Measurements from ENCODE around the gene CELSR1.

Gene CELSR1

GRCh38 chr22:46453829-46454503, 83.5 kb downstream of the CELSR1 start:
- Mint-ChIP-seq H3K4me3 (no peak overlapping the region), H3K9me3 (no peaks in the 10 kb centered on the region), H3K27me3 (ENCODE audit: low read depth) (no peaks in the 10 kb centered on the region), H3K36me3 (ENCODE audit: low read depth) (no peaks in the 10 kb centered on the region), H3K4me1 (ENCODE audit: low read depth) (no peaks in the 10 kb centered on the region), H3K27ac (no peak overlapping the region)

- no peaks in the 10 kb centered on the region for H3K9me3 Mint-ChIP-seq
- H3K4me1 Mint-ChIP-seq (ENCODE audit: low read depth): no peaks in the 10 kb centered on the region
- H3K4me3 Mint-ChIP-seq: no peak overlapping the region
- no peaks in the 10 kb centered on the region for H3K36me3 Mint-ChIP-seq (ENCODE audit: low read depth)
- no peaks in the 10 kb centered on the region for H3K27me3 Mint-ChIP-seq (ENCODE audit: low read depth)
- no peak overlapping the region for H3K27ac Mint-ChIP-seq
Observed at GRCh38 chr22:46453006-46453828, 84.2 kb downstream of the CELSR1 start.

GRCh38 chr22:46452195-46453005, 85.0 kb downstream of the CELSR1 start:
- Mint-ChIP-seq H3K36me3 (ENCODE audit: low read depth) (no peaks in the 10 kb centered on the region), H3K9me3 (no peaks in the 10 kb centered on the region), H3K4me3 (no peak overlapping the region), H3K27ac (no peak overlapping the region), H3K4me1 (ENCODE audit: low read depth) (no peaks in the 10 kb centered on the region), H3K27me3 (ENCODE audit: low read depth) (no peaks in the 10 kb centered on the region)

- H3K9me3 Mint-ChIP-seq: no peaks in the 10 kb centered on the region
- no peaks in the 10 kb centered on the region for H3K27me3 Mint-ChIP-seq (ENCODE audit: low read depth)
- no peaks in the 10 kb centered on the region for H3K4me1 Mint-ChIP-seq (ENCODE audit: low read depth)
- no peak overlapping the region for H3K4me3 Mint-ChIP-seq
- H3K27ac Mint-ChIP-seq: no peak overlapping the region
- no peaks in the 10 kb centered on the region for H3K36me3 Mint-ChIP-seq (ENCODE audit: low read depth)
Observed at GRCh38 chr22:46451741-46452140, 85.7 kb downstream of the CELSR1 start.

GRCh38 chr22:46450931-46451561, 86.4 kb downstream of the CELSR1 start:
- Mint-ChIP-seq H3K4me3 (no peak overlapping the region), H3K4me1 (ENCODE audit: low read depth) (no peaks in the 10 kb centered on the region), H3K36me3 (ENCODE audit: low read depth) (no peaks in the 10 kb centered on the region), H3K27ac (no peak overlapping the region), H3K27me3 (ENCODE audit: low read depth) (no peaks in the 10 kb centered on the region), H3K9me3 (no peaks in the 10 kb centered on the region)

GRCh38 chr22:46449974-46450745, 87.3 kb downstream of the CELSR1 start:
- Mint-ChIP-seq H3K27ac (no peak overlapping the region), H3K4me3 (no peak overlapping the region), H3K27me3 (ENCODE audit: low read depth) (no peaks in the 10 kb centered on the region), H3K36me3 (ENCODE audit: low read depth) (no peaks in the 10 kb centered on the region), H3K4me1 (ENCODE audit: low read depth) (no peaks in the 10 kb centered on the region), H3K9me3 (no peaks in the 10 kb centered on the region)

GRCh38 chr22:46449116-46449691, 88.2 kb downstream of the CELSR1 start:
- Mint-ChIP-seq H3K27ac (no peak overlapping the region), H3K27me3 (ENCODE audit: low read depth) (no peaks in the 10 kb centered on the region), H3K36me3 (ENCODE audit: low read depth) (no peaks in the 10 kb centered on the region)

GRCh38 chr22:46448333-46448732, 89.1 kb downstream of the CELSR1 start:
- no peaks in the 10 kb centered on the region for H3K36me3 Mint-ChIP-seq (ENCODE audit: low read depth)
- H3K27ac Mint-ChIP-seq: no peak overlapping the region
- no peaks in the 10 kb centered on the region for H3K27me3 Mint-ChIP-seq (ENCODE audit: low read depth)

More at GRCh38 chr22:46449116-46449691, 88.2 kb downstream of the CELSR1 start:
- Mint-ChIP-seq H3K4me3 (no peak overlapping the region), H3K9me3 (no peaks in the 10 kb centered on the region), H3K4me1 (ENCODE audit: low read depth) (no peaks in the 10 kb centered on the region)

GRCh38 chr22:46447906-46448305, 89.5 kb downstream of the CELSR1 start:
- no peak overlapping the region for H3K27ac Mint-ChIP-seq

More at GRCh38 chr22:46448333-46448732, 89.1 kb downstream of the CELSR1 start:
- H3K4me3 Mint-ChIP-seq: no peak overlapping the region
- no peaks in the 10 kb centered on the region for H3K9me3 Mint-ChIP-seq
- no peaks in the 10 kb centered on the region for H3K4me1 Mint-ChIP-seq (ENCODE audit: low read depth)

GRCh38 chr22:46446799-46447198, 90.6 kb downstream of the CELSR1 start:
- no peaks in the 10 kb centered on the region for H3K4me1 Mint-ChIP-seq (ENCODE audit: low read depth)
- H3K36me3 Mint-ChIP-seq (ENCODE audit: low read depth): no peaks in the 10 kb centered on the region

More at GRCh38 chr22:46447906-46448305, 89.5 kb downstream of the CELSR1 start:
- Mint-ChIP-seq H3K9me3 (no peaks in the 10 kb centered on the region), H3K27me3 (ENCODE audit: low read depth) (no peaks in the 10 kb centered on the region), H3K4me3 (no peak overlapping the region), H3K4me1 (ENCODE audit: low read depth) (no peaks in the 10 kb centered on the region), H3K36me3 (ENCODE audit: low read depth) (no peaks in the 10 kb centered on the region)

GRCh38 chr22:46445771-46446420, 91.5 kb downstream of the CELSR1 start:
- H3K9me3 Mint-ChIP-seq: no peaks in the 10 kb centered on the region
- no peaks in the 10 kb centered on the region for H3K36me3 Mint-ChIP-seq (ENCODE audit: low read depth)
- H3K4me1 Mint-ChIP-seq (ENCODE audit: low read depth): no peaks in the 10 kb centered on the region
- H3K27me3 Mint-ChIP-seq (ENCODE audit: low read depth): no peaks in the 10 kb centered on the region
- no peak overlapping the region for H3K4me3 Mint-ChIP-seq
- H3K27ac Mint-ChIP-seq: no peak overlapping the region

More at GRCh38 chr22:46446799-46447198, 90.6 kb downstream of the CELSR1 start:
- Mint-ChIP-seq H3K4me3 (no peak overlapping the region), H3K27me3 (ENCODE audit: low read depth) (no peaks in the 10 kb centered on the region), H3K9me3 (no peaks in the 10 kb centered on the region), H3K27ac (no peak overlapping the region)

- Mint-ChIP-seq H3K9me3 (no peaks in the 10 kb centered on the region), H3K4me3 (no peak overlapping the region)
Observed at GRCh38 chr22:46444390-46444854, 93.0 kb downstream of the CELSR1 start.

GRCh38 chr22:46443850-46444389, 93.5 kb downstream of the CELSR1 start:
- H3K27ac Mint-ChIP-seq: no peak overlapping the region
- no peak overlapping the region for H3K4me3 Mint-ChIP-seq
- no peaks in the 10 kb centered on the region for H3K4me1 Mint-ChIP-seq (ENCODE audit: low read depth)
- H3K9me3 Mint-ChIP-seq: no peaks in the 10 kb centered on the region
- no peaks in the 10 kb centered on the region for H3K36me3 Mint-ChIP-seq (ENCODE audit: low read depth)
- H3K27me3 Mint-ChIP-seq (ENCODE audit: low read depth): no peaks in the 10 kb centered on the region

More at GRCh38 chr22:46444390-46444854, 93.0 kb downstream of the CELSR1 start:
- Mint-ChIP-seq H3K4me1 (ENCODE audit: low read depth) (no peaks in the 10 kb centered on the region), H3K27me3 (ENCODE audit: low read depth) (no peaks in the 10 kb centered on the region), H3K36me3 (ENCODE audit: low read depth) (no peaks in the 10 kb centered on the region), H3K27ac (no peak overlapping the region)

Data from T-helper 1 cell treated with Interleukin-12 subunit alpha and Interleukin-12 subunit beta and Interleukin-4 antibody, amounts not matched to agents 30 μg/mL and 1 μg/mL, for 36 hours (primary cell).